ENCODE data around the gene LMBR1. TPM values are rescaled to one million over a fixed set of nuclear protein-coding genes. Genes with fewer than 3 reads are reported as not detected.

The LMBR1 gene
- total RNA-seq, 2 experiments from 2014 or later: 73.2 to 73.6 TPM

GRCh38 chr7:156768698-156769472 lies 124.1 kb downstream of the LMBR1 start:
- H3K9me3 Mint-ChIP-seq: peaks cover 2% of the 10 kb centered on the region
- POLR2A ChIA-PET: no interaction called here
- DNase-seq: no peak
- H3K4me3 Mint-ChIP-seq: no peak overlapping the region
- peaks cover 14% of the 10 kb centered on the region for H3K36me3 Mint-ChIP-seq
- no peak for ATAC-seq (ENCODE audit: low read depth)
- no peaks in the 10 kb centered on the region for H3K27me3 Mint-ChIP-seq
- peaks cover 6% of the 10 kb centered on the region for H3K4me1 Mint-ChIP-seq
- H3K27ac Mint-ChIP-seq: no peak overlapping the region

GRCh38 chr7:156766666-156767065 lies 126.3 kb downstream of the LMBR1 start:
- H3K27me3 Mint-ChIP-seq: no peaks in the 10 kb centered on the region
- DNase-seq: no peak
- ATAC-seq (ENCODE audit: low read depth): no peak
- no peaks in the 10 kb centered on the region for H3K9me3 Mint-ChIP-seq
- peaks cover 16% of the 10 kb centered on the region for H3K36me3 Mint-ChIP-seq
- H3K27ac Mint-ChIP-seq: no peak overlapping the region
- peaks cover 6% of the 10 kb centered on the region for H3K4me1 Mint-ChIP-seq
- no peak overlapping the region for H3K4me3 Mint-ChIP-seq
- POLR2A ChIA-PET: no interaction called here

GRCh38 chr7:156765901-156766656 lies 126.9 kb downstream of the LMBR1 start:
- no peaks in the 10 kb centered on the region for H3K9me3 Mint-ChIP-seq
- H3K27ac Mint-ChIP-seq: no peak overlapping the region
- DNase-seq (no peak), ATAC-seq (ENCODE audit: low read depth) (no peak)
- no peaks in the 10 kb centered on the region for H3K27me3 Mint-ChIP-seq
- no peak overlapping the region for H3K4me3 Mint-ChIP-seq
- peaks cover 6% of the 10 kb centered on the region for H3K4me1 Mint-ChIP-seq
- POLR2A ChIA-PET: no interaction called here
- peaks cover 11% of the 10 kb centered on the region for H3K36me3 Mint-ChIP-seq

GRCh38 chr7:156764766-156765165 lies 128.2 kb downstream of the LMBR1 start:
- ATAC-seq (ENCODE audit: low read depth) (no peak), DNase-seq (no peak)
- Mint-ChIP-seq H3K4me1 (peaks cover 6% of the 10 kb centered on the region), H3K27me3 (no peaks in the 10 kb centered on the region), H3K27ac (no peak overlapping the region), H3K36me3 (peaks cover 23% of the 10 kb centered on the region), H3K9me3 (peaks cover 10% of the 10 kb centered on the region), H3K4me3 (no peak overlapping the region)
- POLR2A ChIA-PET: no interaction called here

GRCh38 chr7:156764016-156764669 lies 128.8 kb downstream of the LMBR1 start:
- POLR2A ChIA-PET: no interaction called here
- Mint-ChIP-seq H3K4me3 (no peak overlapping the region), H3K27me3 (no peaks in the 10 kb centered on the region), H3K4me1 (peaks cover 2% of the 10 kb centered on the region), H3K36me3 (peaks cover 29% of the 10 kb centered on the region), H3K9me3 (peaks cover 13% of the 10 kb centered on the region), H3K27ac (no peak overlapping the region)
- ATAC-seq (ENCODE audit: low read depth) (peak; percentile 50), DNase-seq (no peak)

GRCh38 chr7:156759579-156760202 lies 133.3 kb downstream of the LMBR1 start:
- H3K27me3 Mint-ChIP-seq: no peaks in the 10 kb centered on the region
- POLR2A ChIA-PET: no interaction called here
- H3K4me1 Mint-ChIP-seq: no peaks in the 10 kb centered on the region
- no peak overlapping the region for H3K4me3 Mint-ChIP-seq
- H3K27ac Mint-ChIP-seq: no peak overlapping the region
- H3K36me3 Mint-ChIP-seq: peaks cover 39% of the 10 kb centered on the region
- H3K9me3 Mint-ChIP-seq: peaks cover 13% of the 10 kb centered on the region
- ATAC-seq (ENCODE audit: low read depth) (no peak), DNase-seq (no peak)

- Mint-ChIP-seq H3K36me3 (peaks cover 40% of the 10 kb centered on the region), H3K27me3 (no peaks in the 10 kb centered on the region), H3K4me1 (no peaks in the 10 kb centered on the region), H3K27ac (no peak overlapping the region), H3K9me3 (peaks cover 13% of the 10 kb centered on the region), H3K4me3 (no peak overlapping the region)
- POLR2A ChIA-PET: no interaction called here
- DNase-seq (no peak), ATAC-seq (ENCODE audit: low read depth) (no peak)
These were observed 133.8 kb downstream of the LMBR1 start for GRCh38 chr7:156759143-156759542.

- POLR2A ChIA-PET: no interaction called here
- DNase-seq (no peak), ATAC-seq (ENCODE audit: low read depth) (no peak)
- Mint-ChIP-seq H3K4me3 (no peak overlapping the region), H3K27me3 (no peaks in the 10 kb centered on the region), H3K9me3 (no peaks in the 10 kb centered on the region), H3K27ac (no peak overlapping the region), H3K36me3 (peaks cover 22% of the 10 kb centered on the region), H3K4me1 (peaks cover 2% of the 10 kb centered on the region)
These were observed 138.8 kb downstream of the LMBR1 start for GRCh38 chr7:156754201-156754600.

GRCh38 chr7:156753630-156754029 lies 139.4 kb downstream of the LMBR1 start:
- Mint-ChIP-seq H3K27ac (no peak overlapping the region), H3K9me3 (no peaks in the 10 kb centered on the region), H3K4me3 (no peak overlapping the region), H3K36me3 (peaks cover 19% of the 10 kb centered on the region), H3K4me1 (peaks cover 2% of the 10 kb centered on the region), H3K27me3 (no peaks in the 10 kb centered on the region)
- no peak for DNase-seq
- no peak for ATAC-seq (ENCODE audit: low read depth)
- POLR2A ChIA-PET: no interaction called here

- Mint-ChIP-seq H3K36me3 (peaks cover 15% of the 10 kb centered on the region), H3K4me1 (peaks cover 2% of the 10 kb centered on the region), H3K9me3 (no peaks in the 10 kb centered on the region), H3K27ac (no peak overlapping the region), H3K27me3 (no peaks in the 10 kb centered on the region), H3K4me3 (no peak overlapping the region)
- DNase-seq: no peak
- POLR2A ChIA-PET: no interaction called here
- ATAC-seq (ENCODE audit: low read depth): no peak
These were observed 139.8 kb downstream of the LMBR1 start for GRCh38 chr7:156753229-156753560.

GRCh38 chr7:156752367-156753228 lies 140.4 kb downstream of the LMBR1 start:
- Mint-ChIP-seq H3K4me3 (no peak overlapping the region), H3K9me3 (no peaks in the 10 kb centered on the region), H3K27ac (no peak overlapping the region), H3K36me3 (peaks cover 14% of the 10 kb centered on the region), H3K4me1 (peaks cover 2% of the 10 kb centered on the region), H3K27me3 (no peaks in the 10 kb centered on the region)
- POLR2A ChIA-PET: no interaction called here
- no peak for ATAC-seq (ENCODE audit: low read depth)
- no peak for DNase-seq

- POLR2A ChIA-PET: no interaction called here
- DNase-seq (no peak), ATAC-seq (ENCODE audit: low read depth) (peak; percentile 36)
- H3K27ac Mint-ChIP-seq: peak overlapping the region; percentile 42
- H3K9me3 Mint-ChIP-seq: no peaks in the 10 kb centered on the region
- H3K36me3 Mint-ChIP-seq: peaks cover 14% of the 10 kb centered on the region
- peaks cover 3% of the 10 kb centered on the region for H3K4me1 Mint-ChIP-seq
- no peak overlapping the region for H3K4me3 Mint-ChIP-seq
- H3K27me3 Mint-ChIP-seq: no peaks in the 10 kb centered on the region
These were observed 141.7 kb downstream of the LMBR1 start for GRCh38 chr7:156751319-156751718.

GRCh38 chr7:156747718-156748117 lies 145.3 kb downstream of the LMBR1 start:
- POLR2A ChIA-PET: no interaction called here
- H3K27ac Mint-ChIP-seq: no peak overlapping the region
- peaks cover 16% of the 10 kb centered on the region for H3K36me3 Mint-ChIP-seq
- DNase-seq (no peak), ATAC-seq (ENCODE audit: low read depth) (no peak)
- peaks cover 3% of the 10 kb centered on the region for H3K4me1 Mint-ChIP-seq
- no peak overlapping the region for H3K4me3 Mint-ChIP-seq
- H3K27me3 Mint-ChIP-seq: no peaks in the 10 kb centered on the region
- no peaks in the 10 kb centered on the region for H3K9me3 Mint-ChIP-seq
